NCI-H774 (cell line): Measurements from ENCODE around the gene PTPRN2.

Experiments
- DNase-seq: peaks from one replicate; lab custom pipeline; 2025; lab: John Stamatoyannopoulos, UW

Gene PTPRN2

DNA sequence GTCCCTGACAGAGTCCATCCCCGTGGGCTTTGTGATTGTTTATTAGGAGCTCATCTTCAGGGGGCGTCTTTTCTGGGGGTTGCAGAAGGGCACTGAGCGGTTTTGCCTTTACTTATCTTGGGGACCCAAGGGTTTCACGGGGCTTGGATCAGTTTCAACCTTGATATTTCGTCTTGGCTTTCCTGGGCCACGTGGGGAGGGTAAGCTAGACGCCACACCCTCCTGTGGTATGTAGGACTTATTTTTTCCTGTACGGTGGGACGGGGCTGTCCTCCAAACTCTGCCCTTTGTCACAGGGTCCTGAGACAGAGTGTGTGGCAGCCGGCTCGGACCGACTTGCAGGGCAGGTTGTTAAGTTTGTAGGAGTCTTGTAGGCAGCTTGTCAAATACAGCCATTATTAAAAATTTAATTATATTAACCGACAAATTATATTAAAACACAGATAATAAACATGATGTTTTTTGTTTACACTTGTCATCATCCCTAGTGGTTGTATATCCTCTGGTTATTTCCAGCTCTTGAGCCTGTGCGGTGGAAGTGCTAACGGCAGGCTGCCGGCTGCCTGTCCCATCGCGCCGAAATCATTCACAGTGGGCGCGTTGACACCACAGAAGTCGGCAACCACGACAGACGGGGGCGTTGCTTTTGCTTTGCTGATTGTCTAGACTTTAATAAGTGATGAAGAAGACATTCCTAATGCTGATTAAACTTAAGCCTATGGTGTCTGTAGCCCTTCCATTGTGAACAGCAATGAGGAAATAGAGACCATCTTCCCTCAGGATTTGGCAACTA, 1057.7 kb downstream of the PTPRN2 start:
- DNase-seq, result no peak

DNA sequence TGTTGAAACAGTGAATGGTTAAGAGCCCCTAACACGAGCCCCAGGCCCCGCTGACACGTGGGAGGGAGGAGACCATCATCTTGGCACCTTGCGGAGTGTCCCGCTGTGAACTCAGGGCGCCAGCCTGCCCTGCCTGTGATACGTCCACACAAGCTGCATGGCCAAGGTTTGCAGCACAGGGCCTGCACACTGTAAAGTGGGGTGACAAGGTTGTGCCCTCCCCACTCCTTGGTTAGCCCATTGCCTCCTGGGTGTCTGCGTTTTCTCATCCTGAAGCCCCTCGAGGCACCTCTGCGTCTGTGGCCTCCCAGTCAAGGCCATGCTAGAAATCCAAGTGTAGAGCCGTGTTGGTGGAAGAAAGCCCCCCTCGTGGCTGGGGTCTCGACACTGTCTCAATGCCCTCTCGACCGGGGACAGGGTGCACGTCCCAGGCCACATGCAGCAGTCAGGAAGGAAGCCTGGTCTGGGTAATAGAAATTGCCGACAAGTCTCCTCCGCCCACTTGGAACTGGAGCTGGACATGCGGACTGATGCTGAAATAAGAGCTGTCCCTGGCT, 1058.8 kb downstream of the PTPRN2 start:
- no peak for DNase-seq

DNA sequence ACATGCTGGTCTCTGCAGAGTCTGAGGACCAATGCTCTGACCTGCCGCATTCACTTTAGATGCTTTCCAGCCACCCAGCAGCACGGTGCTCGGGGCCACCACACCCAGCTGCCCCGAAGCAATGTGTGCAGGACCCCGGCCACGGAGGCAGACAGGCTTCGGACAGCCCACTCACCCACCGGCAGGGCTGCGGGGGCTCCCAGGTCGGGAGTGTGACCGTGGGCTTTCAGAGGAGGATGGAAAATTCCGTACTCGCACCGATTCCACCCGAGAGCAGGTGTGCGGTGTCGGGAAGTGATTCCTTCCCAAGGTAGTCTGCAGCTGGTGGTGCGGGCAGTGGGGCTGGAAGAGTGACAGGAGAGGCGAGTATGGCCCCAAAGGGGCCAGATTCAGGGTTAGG, 1059.9 kb downstream of the PTPRN2 start:
- DNase-seq, result no peak

DNA sequence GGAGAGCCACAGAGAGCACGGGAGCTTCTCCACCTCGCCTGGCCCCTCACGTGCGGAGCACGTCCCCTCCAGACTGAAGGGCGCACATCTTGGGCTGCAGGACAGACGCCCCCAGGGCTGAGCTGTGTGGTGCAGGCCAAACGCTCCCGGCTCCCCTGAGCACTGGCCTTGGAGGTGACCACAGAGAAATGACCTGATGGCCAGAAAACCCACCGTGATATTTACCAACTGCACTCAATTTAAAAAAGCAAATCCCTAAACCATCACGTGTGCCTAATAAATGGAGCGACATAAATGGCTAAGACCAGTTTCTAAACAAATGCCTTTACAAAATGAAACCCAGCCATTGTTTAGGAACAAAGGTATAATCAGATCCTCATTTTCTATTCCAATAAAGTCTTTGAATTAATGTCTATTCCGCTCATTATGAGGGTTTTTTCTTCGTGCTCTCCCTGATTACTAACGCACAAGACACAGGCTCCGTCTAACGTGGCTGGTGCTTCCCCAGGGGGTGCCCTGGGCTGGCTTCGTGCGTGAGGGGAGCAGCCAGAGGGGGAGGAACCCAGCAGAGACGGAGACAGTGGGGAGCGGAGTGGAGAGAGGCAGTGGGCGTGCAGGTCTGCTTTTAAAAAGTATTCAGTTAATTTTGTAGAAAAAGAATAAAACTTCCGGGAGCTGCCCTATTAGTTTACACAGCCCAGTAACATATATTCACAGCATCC, 1060.5 kb downstream of the PTPRN2 start:
- DNase-seq, result no peak

DNA sequence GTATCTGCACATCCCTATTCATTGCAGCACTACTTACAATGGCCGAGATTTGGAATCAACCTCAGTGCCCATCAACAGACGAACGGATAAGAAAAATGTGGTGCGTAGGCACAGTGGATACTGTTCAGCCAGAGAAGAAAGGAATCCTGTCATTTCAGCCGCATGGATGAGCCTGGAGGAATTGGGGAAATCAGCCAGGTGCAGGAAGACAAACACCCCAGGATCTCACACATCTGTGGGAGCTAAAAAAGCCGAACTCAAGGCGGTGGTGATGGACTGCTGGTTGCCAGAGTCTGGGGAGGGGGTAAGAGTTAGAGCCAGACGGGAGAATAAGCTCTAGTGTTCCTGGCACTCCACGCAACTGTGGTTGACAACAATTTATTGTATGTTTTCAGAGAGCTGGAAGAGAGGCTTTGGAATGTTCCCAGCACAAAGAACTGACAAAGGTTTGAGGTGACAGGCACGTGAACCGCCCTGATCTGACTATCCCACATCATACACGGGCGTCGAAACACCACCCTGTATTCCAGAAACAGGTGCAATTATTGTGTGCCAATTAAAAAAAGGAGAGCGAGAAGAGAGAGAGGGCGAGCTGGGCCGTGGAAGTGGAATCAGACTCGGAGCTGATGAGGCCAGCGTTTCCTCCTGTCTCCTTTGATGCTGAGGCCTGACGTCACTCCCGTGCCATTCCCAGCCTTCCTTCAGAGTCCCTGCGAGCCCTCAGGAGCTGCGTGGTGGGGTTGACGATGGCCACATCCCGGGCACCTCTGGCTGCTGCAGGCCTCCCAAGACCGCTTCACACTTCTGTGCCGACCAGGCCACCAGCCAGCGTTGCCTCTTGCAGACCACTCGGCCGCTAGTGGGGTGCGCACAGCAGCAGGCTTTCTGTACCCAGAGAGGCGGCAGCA, 1061.4 kb downstream of the PTPRN2 start:
- DNase-seq, result no peak

DNA sequence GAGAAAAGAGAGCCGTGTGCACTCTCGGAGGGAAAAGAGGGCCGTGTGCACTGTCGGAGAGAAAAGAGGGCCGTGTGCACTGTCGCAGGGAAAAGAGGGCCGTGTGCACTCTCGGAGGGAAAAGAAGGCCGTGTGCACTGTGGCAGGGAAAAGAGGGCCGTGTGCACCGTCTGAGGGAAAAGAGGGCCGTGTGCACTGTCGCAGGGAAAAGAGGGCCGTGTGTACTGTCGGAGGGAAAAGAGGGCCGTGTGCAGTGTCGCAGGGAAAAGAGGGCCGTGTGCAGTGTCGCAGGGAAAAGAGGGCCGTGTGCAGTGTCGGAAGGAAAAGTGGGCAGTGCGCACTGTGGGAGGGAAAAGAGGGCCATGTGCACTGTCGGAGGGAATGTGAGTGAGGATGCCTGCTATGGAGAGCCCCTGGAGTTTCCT, 1062.1 kb downstream of the PTPRN2 start:
- no peak for DNase-seq

DNA sequence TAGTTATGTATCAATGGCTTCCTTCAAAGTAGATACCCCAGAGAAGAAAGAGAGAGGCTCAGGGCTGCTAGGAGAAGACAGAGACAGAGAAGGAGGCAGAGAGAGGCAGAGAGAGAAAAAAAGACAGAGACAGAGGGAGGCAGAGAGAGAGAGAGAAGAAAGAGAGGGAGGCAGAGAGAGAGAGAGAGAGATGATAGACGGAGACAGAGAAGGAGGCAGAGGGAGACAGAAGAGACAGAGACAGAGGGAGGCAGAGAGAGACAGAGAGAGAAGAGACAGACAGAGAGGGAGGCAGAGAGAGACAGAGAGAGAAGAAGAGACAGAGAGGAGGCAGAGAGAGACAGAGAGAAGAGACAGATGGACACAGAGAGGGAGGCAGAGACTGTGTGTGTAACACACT, 1062.9 kb downstream of the PTPRN2 start:
- no peak for DNase-seq

DNA sequence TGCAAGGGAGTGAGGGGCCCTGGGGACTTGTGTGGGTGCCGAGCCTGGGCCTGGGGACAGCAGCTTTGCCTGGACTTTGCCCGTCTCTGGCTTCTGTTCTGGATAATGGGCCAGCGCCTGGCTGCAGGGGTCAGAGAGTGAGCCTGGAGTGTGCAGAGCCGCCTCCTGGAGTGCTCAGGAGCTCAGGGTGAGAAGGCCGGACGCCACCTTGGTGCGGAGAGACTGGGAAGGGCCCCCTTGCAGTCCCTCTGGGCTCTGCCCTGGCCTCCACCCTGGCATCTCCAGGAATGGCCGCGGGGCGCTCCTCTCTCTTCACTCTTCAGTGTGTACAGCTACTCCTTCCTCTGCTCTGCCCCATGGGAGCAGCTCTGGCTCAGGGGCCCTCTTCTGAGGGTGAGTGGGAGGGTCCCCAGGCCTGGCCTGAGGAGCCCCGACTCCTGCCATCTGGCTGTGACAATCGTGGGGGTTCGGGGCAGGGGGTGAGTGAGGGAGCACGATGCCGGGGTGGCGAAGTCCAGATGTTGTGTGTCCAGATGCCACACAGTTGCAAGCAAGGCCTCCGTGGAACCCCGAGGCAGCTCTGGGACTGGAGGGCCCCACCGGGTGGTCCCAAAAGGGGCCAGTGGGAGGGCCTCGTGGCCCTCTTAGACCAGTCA, 1063.7 kb downstream of the PTPRN2 start:
- no peak for DNase-seq

DNA sequence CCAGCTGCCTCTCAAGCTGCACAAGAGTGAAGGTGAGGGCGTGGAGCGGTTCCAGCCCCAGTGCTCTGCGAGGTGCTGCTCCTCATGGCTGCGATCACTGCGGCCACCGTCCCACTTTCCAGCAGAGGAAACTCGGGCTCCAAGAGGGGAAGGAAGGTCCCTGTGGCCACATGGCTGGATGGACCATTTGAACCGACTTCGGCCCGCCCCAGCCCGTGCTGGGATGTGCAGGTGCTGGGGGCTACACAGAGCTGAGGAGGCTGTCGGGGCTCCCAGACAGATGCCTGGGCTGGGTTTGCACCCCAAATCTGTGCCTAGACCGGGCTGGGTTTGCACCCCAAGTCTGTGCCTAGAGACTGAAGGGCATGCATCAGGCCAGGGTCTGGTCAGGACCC, 1064.3 kb downstream of the PTPRN2 start:
- DNase-seq, result no peak

DNA sequence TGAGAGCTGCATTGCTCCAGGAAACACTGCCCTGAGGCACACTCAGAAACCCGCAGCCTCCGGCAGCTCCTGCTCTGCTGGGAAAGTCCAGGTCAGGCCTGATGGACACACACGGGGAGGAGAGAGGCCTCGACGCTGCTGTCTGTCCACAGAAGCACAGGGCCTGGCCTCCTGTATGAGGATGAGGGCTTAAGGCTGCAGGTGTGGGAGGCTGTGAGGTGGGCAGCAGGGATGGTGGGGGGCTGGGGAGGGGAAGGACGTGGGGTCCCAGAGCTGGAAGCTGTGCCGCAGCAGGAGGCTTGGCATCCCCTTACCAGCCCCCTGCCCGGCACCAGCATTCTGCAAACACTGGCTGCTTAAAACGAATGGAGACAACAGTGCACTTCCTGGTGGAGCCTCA, 1064.7 kb downstream of the PTPRN2 start:
- DNase-seq, result no peak

DNA sequence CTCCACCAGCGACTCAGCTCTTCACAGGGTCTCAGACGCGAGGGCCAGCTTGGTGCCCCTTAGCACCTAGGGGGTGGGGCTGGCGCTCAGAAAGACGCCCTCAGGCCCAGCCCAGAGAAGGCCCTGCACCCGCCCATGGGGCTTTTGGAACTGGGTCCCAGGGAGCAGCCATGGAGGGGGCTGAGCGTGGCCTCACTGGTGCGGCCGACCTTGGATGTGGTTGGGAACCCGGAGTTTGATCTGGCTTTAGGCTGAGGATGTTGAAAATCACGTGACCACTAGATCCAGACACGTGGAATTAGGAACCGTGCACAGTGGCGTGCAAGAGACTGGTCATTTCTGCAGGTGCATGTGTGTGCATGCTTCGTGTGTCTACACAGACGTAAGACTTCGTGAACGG, 1065.4 kb downstream of the PTPRN2 start:
- DNase-seq, result no peak

DNA sequence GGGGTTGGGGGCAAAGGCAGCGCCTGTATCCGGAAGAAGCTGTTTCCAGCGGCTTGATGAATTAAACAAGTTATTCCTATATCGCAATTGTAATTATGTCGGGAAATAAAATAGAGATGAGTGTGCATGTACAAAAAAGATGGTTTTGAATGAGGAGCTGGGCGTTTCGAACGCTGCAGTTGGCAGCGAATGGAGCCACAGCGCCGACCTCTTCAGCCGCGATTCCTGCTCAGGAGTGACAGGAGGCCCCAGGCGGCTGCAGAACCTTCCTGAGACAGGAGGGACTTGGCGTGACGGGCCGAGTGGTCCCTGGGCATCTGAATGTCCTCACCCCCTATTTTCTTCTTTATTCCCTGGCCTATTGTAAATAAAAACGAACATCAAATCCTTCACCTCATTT, 1065.9 kb downstream of the PTPRN2 start:
- DNase-seq, result no peak

DNA sequence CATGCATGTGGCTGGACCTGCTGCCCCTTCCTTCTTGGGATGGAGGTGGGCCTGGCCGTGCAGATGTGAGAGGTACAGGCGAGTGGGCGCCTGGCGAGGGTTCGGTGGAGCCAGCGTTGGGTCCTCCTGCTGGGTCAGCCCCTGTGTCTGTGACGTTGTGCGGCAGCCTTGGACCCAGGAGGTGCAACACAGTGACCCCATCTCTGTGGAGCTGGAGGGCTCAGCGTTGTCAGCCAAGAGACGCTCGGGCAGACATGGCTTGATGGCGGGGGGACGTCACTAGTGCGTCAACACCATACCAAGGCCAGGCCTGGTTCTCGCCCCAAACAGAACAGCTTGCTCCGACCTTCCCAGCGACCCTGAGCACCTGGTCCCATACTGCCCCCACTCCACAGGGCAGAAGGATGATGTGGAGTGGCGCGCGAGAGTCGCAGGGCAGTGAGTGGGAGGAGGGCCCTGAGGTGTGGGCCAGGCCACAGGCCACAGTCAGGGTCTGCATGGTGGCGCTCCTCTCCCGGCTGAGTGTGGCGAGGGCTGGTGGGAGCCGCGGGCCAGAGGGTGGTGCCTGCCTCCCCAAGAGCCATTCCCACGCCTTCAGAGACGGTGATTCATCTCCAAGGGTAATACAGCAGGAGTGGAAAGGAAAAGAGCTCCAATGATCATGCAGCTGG, 1066.4 kb downstream of the PTPRN2 start:
- no peak for DNase-seq

DNA sequence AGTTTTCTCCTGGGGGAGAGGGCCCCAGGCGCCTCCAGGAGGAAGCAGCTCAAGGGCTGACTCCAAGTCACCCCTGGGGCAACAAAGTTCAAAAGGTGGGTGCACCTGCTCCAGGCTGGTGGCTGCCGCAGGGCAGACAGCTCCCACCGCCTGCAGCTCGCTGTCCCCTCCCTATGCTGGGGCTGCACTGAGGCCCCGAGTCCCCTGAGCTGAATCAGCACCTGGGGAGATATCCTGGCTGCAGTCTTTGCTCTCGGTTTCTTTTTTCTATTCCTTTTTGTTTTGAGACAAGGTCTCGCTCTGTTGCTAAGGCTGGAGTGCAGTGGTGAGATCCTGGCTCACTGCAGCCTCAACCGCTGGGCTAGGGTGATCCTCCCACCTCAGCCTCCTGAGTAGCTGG, 1067.4 kb downstream of the PTPRN2 start:
- no peak for DNase-seq

DNA sequence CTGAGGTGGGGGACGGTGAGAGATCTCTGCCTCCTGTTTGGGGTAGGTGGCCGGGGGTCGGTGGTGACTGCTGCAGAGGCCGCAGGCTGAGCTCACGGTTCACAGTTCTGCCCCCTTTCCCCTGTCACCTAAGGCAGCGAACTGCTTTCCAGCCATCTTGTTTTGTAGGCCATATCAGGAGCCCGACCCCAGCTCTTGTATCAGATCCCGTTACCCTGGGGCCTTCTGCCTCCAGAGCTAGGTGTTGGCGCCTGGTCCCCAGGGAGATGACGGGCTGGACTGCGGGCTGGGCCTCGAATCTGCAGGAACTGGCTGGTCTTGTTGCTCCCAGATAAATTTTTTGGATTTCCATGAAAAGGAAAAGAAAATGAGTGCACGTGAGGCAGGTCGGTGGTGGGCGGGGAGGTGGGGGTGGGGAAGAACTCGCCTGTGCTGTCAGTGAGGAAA, 1067.8 kb downstream of the PTPRN2 start:
- no peak for DNase-seq

DNA sequence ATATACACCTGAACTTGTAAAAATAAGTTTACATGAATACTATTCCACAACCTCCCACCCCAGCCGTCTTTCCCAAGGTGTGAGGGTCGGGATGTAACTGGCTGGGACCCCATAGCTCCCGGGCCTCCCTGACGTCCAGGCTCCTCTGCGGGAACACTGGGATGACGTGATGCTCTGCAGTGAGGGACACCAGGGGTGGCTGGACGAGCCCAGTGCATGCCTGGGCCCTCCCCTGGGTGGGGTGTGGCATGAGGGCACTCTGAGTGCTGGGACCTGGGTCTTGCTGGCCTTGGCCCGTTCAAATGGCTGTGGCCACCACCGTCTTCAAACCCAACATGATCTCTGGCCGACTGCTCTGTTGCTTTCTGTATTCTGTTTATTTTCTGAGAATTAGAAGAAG, 1068.4 kb downstream of the PTPRN2 start:
- DNase-seq, result no peak

DNA sequence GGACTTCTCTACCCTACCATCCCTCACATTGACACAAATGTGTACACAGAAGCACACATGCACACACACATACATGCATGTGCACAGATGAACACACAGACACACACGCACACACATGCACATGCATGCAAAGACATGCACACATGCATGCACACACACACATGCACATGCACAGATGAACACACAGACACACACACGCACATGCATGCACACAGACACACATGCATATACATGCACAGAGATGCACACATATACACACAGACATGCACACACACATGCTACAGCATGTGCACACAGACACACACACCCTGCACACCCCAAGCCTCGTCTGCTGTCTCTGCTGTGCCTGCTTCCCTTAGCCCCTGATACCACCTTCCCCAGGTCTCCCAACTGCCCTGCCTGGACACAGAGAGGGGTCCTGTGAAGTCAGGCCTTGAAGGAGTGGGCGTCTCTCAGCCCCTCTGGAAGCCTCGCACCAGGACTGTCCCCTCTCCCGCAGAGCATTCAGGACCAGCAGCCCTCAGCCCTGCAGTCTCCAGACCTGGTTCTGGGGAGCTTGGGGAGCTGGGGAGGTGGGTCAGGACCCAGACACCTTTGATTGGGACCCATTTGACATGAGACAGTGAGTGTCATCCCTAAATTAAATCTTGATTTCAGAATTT, 1069.0 kb downstream of the PTPRN2 start:
- DNase-seq, result no peak

DNA sequence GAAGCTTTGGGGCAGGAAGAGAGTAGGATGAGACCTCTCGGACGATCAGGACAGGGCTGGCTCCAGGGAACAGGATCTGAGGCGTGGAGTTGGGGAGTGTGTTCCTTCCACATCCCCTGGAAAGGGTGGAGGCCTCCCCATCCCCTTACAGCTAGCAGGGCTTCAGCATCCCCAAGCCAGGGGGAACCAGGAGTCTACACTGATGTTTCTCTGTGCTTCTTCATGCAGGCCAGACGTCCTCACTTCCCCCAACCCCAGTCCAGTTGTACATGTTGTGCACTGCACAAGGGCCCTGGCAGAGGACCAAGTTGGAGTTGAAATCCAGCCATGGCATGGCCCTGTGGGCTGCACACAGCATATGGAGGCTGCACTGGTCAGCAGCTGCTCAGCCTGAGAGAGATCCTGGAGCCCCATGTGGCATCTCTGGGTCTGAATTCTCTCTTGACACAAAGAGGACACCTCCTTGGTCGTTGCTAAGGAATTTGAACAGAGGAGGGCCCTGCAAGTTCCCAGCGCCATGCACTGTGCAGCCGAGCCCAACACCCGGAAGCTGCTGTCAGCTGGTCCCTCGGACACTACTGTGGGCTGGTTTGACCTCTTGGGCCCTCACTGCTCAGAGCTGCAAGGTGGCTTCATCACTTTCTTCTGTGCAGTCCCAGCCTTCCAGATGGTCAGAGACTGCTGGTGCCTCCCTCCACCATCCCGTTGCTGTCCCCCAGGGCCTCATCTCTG, 1069.7 kb downstream of the PTPRN2 start:
- no peak for DNase-seq

DNA sequence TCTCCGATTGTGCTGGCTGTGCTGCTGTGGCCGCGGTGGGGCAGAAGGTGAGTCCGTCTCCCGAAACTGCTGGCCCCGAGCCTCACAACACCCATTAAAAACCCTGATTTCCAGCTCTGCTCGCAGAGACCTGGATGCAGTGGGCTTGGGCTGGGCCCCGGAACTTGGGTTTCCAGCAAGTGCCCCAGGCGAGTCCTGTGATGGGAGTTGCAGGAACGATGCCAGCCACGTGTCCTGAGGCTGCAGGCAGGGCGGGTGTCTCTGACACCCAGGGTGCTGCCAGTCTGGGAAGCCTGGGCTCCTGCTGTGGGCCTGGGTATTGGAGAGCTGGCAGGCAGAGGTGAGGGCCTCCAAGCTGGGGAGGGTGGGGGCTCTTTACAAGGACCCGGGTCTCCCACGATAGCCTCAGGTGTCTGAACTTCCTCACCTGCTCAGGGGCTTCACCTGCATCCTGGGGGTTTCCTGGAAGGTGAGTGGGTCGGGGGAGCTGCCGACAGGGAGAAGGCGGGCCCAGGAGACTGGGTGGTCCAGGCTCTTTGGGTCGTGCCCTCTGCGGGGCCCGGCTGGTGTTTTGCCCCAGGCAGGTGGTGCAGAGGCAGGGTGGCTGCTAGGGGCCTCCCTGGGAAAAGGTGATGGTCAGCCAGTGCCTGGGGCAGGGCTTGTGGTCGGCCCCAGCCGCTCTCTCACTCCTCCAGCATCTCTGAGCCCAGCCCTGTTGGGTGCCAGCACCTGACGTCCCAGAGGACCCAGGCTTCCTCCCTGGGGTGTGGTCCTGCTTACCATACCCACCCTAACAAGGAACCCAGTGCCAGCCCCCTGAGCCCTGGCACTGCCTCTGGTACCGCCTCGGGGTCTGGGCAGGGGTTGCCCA, 1070.5 kb downstream of the PTPRN2 start:
- DNase-seq, result no peak
